Panc1 (cell line): Measurements from ENCODE around the gene CNTN3. TPM values are rescaled to one million over a fixed set of nuclear protein-coding genes. Genes with fewer than 3 reads are reported as not detected.

ENCODE experiments used
- ATAC-seq: fragments of 200-7000 bp; cut with Tn5 transposase; 2 replicates; pipeline ENCODE4 v1.9.1; 2020; ENCODE audit warnings: mild to moderate bottlenecking, moderate library complexity
- BruUV-seq: library from RNA; stranded (reverse); fragments of 400-500 nt; replicated peaks from 2 replicates; lab custom pipeline; 2021; lab: Mats Ljungman, UMichigan
- CTCF ChIA-PET: fragments of 300-600 bp; sonication (Branson Sonifier 250); formaldehyde crosslinking; loops from one replicate; lab custom pipeline; 2022; ENCODE audit warnings: antibody characterized with exemption; lab: Charles Lee
- POLR2A ChIA-PET: fragments of 300-600 bp; sonication (Branson Sonifier 250); formaldehyde crosslinking; loops from one replicate; lab custom pipeline; 2022; ENCODE audit warnings: antibody characterized with exemption; lab: Charles Lee
- DNase-seq: peaks from one replicate; pipeline ENCODE4 v3.0.0-alpha.2; 2010; ENCODE audit warnings: low read depth, low spot score
- H3K27ac ChIP-seq: 2 replicates; pipeline ENCODE4 v1.5.1; 2011; ENCODE audit warnings: mild to moderate bottlenecking, low read length, inconsistent platforms
- H3K27me3 ChIP-seq: fragments of 200-500 bp; sonication (Bioruptor generic); 2 replicates; pipeline ENCODE4 v1.6.0; 2014; ENCODE audit warnings: low read length, inconsistent platforms; ENCODE audit not compliant: control insufficient read depth, insufficient read depth
- H3K36me3 ChIP-seq: fragments of 200-500 bp; sonication (Bioruptor generic); 2 replicates; pipeline ENCODE4 v1.5.1; 2014; ENCODE audit warnings: inconsistent platforms, mild to moderate bottlenecking, low read length, moderate library complexity; ENCODE audit not compliant: control insufficient read depth, insufficient read depth
- H3K4me1 ChIP-seq: 2 replicates; pipeline ENCODE4 v1.5.1; 2011; ENCODE audit warnings: inconsistent platforms, mild to moderate bottlenecking, low read length, moderate library complexity; ENCODE audit not compliant: control insufficient read depth, insufficient read depth
- H3K4me3 ChIP-seq, 2 experiments: 2 replicates each; pipeline ENCODE4 v1.5.1; 2011 to 2012; ENCODE audit warnings: low read depth in 2 of 2, low read length in 2 of 2, mild to moderate bottlenecking in 2 of 2, inconsistent platforms in 1 of 2, moderate library complexity in 1 of 2
- H3K9me3 ChIP-seq: fragments of 200-500 bp; sonication (Bioruptor generic); 2 replicates; pipeline ENCODE4 v1.5.1; 2014; ENCODE audit warnings: low read depth, mild to moderate bottlenecking, inconsistent platforms, low read length, moderate library complexity; ENCODE audit not compliant: control insufficient read depth, insufficient read depth
- CTCF ChIP-seq: fragments of 450-650 bp; IDR thresholded peaks from 2 replicates; pipeline ENCODE4 v1.5.1; 2017; ENCODE audit warnings: mild to moderate bottlenecking
- POLR2AphosphoS5 ChIP-seq: IDR thresholded peaks from 2 replicates; pipeline ENCODE4 v1.6.1; 2012; ENCODE audit warnings: mild to moderate bottlenecking, low read depth, low read length, moderate library complexity
- REST ChIP-seq, 2 experiments: IDR thresholded peaks; 2 replicates each; pipeline ENCODE4 v1.6.1; 2011 to 2012; ENCODE audit warnings: low read depth in 2 of 2, control low read depth in 1 of 2, low read length in 1 of 2, mild to moderate bottlenecking in 1 of 2, moderate library complexity in 1 of 2; ENCODE audit not compliant: insufficient read depth in 1 of 2
- SIN3A ChIP-seq: IDR thresholded peaks from 2 replicates; pipeline ENCODE4 v1.6.1; 2012; ENCODE audit warnings: low read depth, mild to moderate bottlenecking, low read length, moderate library complexity, borderline replicate concordance; ENCODE audit not compliant: insufficient read depth
- TCF7L2 ChIP-seq: IDR thresholded peaks from 2 replicates; pipeline ENCODE4 v1.6.1; 2011; ENCODE audit warnings: mild to moderate bottlenecking, low read depth, low read length, inconsistent platforms
- in situ Hi-C: cut with HindIII; loops from 2 replicates; pipeline ENCODE4 v1.10.0; 2016; ENCODE audit warnings: low sequenced_read_pairs, low pct_unique_long_range_greater_than_20kb
- intact Hi-C: fragments of 100-400 bp; cut with micrococcal nuclease; formaldehyde crosslinking; loops from one replicate; pipeline ENCODE4 v1.10.0; 2022; ENCODE audit not compliant: unreplicated experiment
- total RNA-seq: library from RNA; stranded (reverse); gene quantifications from one replicate; pipeline ENCODE4 v1.2.1, GENCODE V29; 2021; ENCODE audit not compliant: unreplicated experiment

CNTN3 gene
- total RNA-seq, 1 experiment from 2014 or later: not detected

- no peaks in the 10 kb centered on the region for H3K27me3 ChIP-seq
- no peak for DNase-seq
- no TSS peak for BruUV-seq
- H3K36me3 ChIP-seq: no peaks in the 10 kb centered on the region
- ChIA-PET POLR2A (no interaction called here), CTCF (no interaction called here)
- in situ Hi-C loops: no loop called here
- no peaks in the 10 kb centered on the region for H3K4me1 ChIP-seq
- no peaks in the 10 kb centered on the region for H3K9me3 ChIP-seq
- TF ChIP-seq REST (IDR thresholded peaks at IDR 0.05; ENCODE audit: insufficient read depth in 1 of 2, low read depth in 2 of 2, low read length in 1 of 2) (no peak), TCF7L2 (no peak), POLR2AphosphoS5 (no peak), SIN3A (no peak), CTCF (no peak)
- no peak for ATAC-seq
- H3K4me3 ChIP-seq: no peak overlapping the region
- H3K27ac ChIP-seq: no peak overlapping the region
- intact Hi-C loops: no loop called here
Observed at GRCh38 chr3:74640211-74640610, 25.8 kb upstream of the CNTN3 start.

- no peak for DNase-seq
- no peaks in the 10 kb centered on the region for H3K27me3 ChIP-seq
- ChIA-PET POLR2A (no interaction called here), CTCF (no interaction called here)
- no peak for ATAC-seq
- TF ChIP-seq CTCF (no peak), TCF7L2 (no peak), REST (IDR thresholded peaks at IDR 0.05; ENCODE audit: insufficient read depth in 1 of 2, low read depth in 2 of 2, low read length in 1 of 2) (no peak), SIN3A (no peak)
- no peak overlapping the region for H3K27ac ChIP-seq
- intact Hi-C loops (no loop called here), in situ Hi-C loops (no loop called here)
- no peak overlapping the region for H3K4me3 ChIP-seq
- H3K4me1 ChIP-seq: no peaks in the 10 kb centered on the region
- H3K36me3 ChIP-seq: no peaks in the 10 kb centered on the region
- BruUV-seq: no TSS peak
- H3K9me3 ChIP-seq: no peaks in the 10 kb centered on the region
Observed at GRCh38 chr3:74639681-74640080, 25.2 kb upstream of the CNTN3 start.
